Pancreas (tissue), 10 donors: Measurements from ENCODE around the gene DLG1. TPM values are rescaled to one million over a fixed set of nuclear protein-coding genes. Genes with fewer than 3 reads are reported as not detected.

Experiments used
- ATAC-seq, 4 donors: fragments of 200-7000 bp; cut with Tn5 transposase; one replicate each; pipeline versions ENCODE4 v1.8.0 to v1.9.1; 2020; ENCODE audit warnings: mild to moderate bottlenecking in 4 of 4, moderate library complexity in 4 of 4
- DNase-seq, 6 donors: peaks; one replicate each; pipeline ENCODE4 v3.0.0-alpha.2; 2020
- FAIRE-seq: peaks from 2 replicates; lab custom pipeline; 2012; peaks lifted over from hg19 to GRCh38; lab: Jason Lieb, UNC
- H3K27ac ChIP-seq, 4 donors: fragments of 200-600 bp; sonication (generic); 1 replicate in 3 of 4; 2 replicates in 1 of 4; pipeline versions ENCODE4 v1.5.0 to v1.8.0; 2020
- H3K27me3 ChIP-seq, 4 donors: fragments of 200-600 bp; one replicate each; pipeline ENCODE4 v1.8.0; 2021
- H3K36me3 ChIP-seq, 3 donors: fragments of 200-600 bp; sonication (generic) in 1 of 3; one replicate each; pipeline versions ENCODE4 v1.5.0 to v1.8.0; 2020 to 2021
- H3K4me1 ChIP-seq, 3 donors: fragments of 200-600 bp; one replicate each; pipeline ENCODE4 v1.8.0; 2021
- H3K4me3 ChIP-seq, 4 donors: fragments of 200-600 bp; sonication (generic) in 2 of 4; one replicate each; pipeline versions ENCODE4 v1.5.0 to v1.8.0; 2020 to 2021
- H3K9me3 ChIP-seq, 4 donors: fragments of 200-600 bp; one replicate each; pipeline ENCODE4 v1.8.0; 2021
- CTCF ChIP-seq, 4 donors: fragments of 200-600 bp; sonication (generic) in 3 of 4; IDR thresholded peaks; one replicate each; pipeline versions ENCODE4 v1.5.0 to v1.8.0; 2021; ENCODE audit warnings: antibody characterized with exemption in 4 of 4
- WGBS, 2 donors: extraction: QIAGEN DNeasy Blood & Tissue Kit; methylation state at CpG; one replicate each; pipeline ENCODE4 v1.1.7; 2013; 5-methylcytosine and 5-hydroxymethylcytosine counted together
- intact Hi-C, 3 donors: fragments of 100-400 bp; cut with DNase I; formaldehyde crosslinking; loops; one replicate each; pipeline versions ENCODE4 v1.11.1 to v1.14.2; 2022
- polyA plus RNA-seq, 2 donors: library from polyadenylated mRNA; stranded (reverse); fragments of 200-250 nt; gene quantifications; one replicate each; pipeline ENCODE4 v1.2.3, GENCODE V29; 2013
- total RNA-seq, 6 donors: library from RNA; stranded (reverse); fragmentation: NEBNext Ultra II Directional in 4 of 6; extraction: Animal tissue kit (Norgen Biotek cat#: 25700) in 4 of 6; gene quantifications; one replicate each; pipeline versions ENCODE4 v1.2.1 to v1.2.4, GENCODE V29; 2021 to 2023
- donor health status: healthy with polysubstance abuse.
- donor health status: DM: no; HTN: no; CAD: no; lungs with moderate emphysema.
- donor health status: DM: no; HTN: no; CAD: no.
- donor health status: control.
- donor health status: control.
- donor health status: Bipolar disorder and iron deficiency.
- donor health status: DM: yes; HTN: yes; CAD: no.
- donor health status: DM: no; HTN: no; CAD: no.
- donor health status: DM: no; HTN: no; CAD: no.
- donor health status: DM: yes; HTN: yes; CAD: no.

The DLG1 gene
- total and polyA plus RNA-seq, 8 donors, result 15.9 to 47.9 (median 28.6) TPM

GRCh38 chr3:197031315-197032285 lies 266.8 kb downstream of the DLG1 start:
- intact Hi-C loops, result no loop called here
- peak in 3 of 4 donors; percentile 9 to 74 (median 62) for ATAC-seq
- peak in 1 of 6 donors; percentile 59 for DNase-seq
- H3K9me3 ChIP-seq, result no peaks in the 10 kb centered on the region
- peak overlapping the region in 1 of 4 donors; percentile 6 for H3K27ac ChIP-seq
- H3K4me3 ChIP-seq, result no peak overlapping the region
- no peaks in the 10 kb centered on the region for H3K27me3 ChIP-seq
- H3K36me3 ChIP-seq, result no peaks in the 10 kb centered on the region
- no peak for FAIRE-seq
- no peak for TF ChIP-seq CTCF (IDR thresholded peaks at IDR 0.05)
- no peaks in the 10 kb centered on the region for H3K4me1 ChIP-seq
- WGBS, 2 donors, result 38 to 52% methylated on average over 12 of the region's 12 CpGs

DNA sequence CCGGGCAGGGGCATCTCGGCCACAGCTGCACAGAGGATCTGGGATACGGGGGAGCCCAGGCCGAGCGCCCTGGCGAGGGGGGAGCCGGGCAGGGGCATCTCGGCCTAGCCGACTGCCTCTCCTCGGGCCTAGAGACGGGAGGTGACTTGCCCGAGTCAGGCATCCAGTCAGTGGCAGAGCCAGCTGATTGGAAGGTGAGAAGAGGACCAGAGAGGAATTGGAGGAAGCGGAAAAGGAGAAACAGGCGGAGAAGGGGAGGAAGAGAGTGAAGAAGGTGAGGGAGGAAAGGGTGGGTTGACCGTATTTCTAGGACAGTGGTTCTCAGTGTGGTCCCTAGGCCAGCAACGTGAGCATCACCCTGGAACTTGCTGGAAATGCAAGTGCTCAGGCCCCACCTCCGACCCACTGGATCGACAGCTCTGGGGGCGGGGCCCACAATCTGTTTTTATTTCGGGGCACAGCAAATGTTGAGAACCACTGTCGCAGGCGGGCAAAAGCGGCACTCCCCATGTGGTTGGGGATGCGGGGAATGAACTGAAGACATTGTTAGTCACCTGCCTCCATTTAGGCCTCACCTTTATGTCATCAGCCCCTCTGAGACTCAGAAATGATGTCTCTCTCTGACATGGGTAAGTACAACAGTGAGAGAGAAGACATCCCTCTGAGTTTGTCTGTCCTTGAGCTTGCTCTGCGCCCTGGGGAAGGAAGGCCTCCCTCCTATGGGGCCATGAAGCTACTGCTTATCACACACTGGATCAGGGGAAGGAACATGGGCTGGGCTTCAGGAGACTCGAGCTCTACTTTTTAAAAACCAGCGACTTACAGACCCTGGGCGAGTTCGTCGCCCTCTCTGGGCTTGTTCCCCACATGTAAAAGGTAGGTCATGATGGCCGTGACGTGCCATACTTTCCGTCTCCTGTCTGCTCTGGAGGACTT lies 267.8 kb downstream of the DLG1 start:
- Histone ChIP-seq H3K27ac (no peak overlapping the region), H3K9me3 (no peaks in the 10 kb centered on the region), H3K27me3 (no peaks in the 10 kb centered on the region), H3K4me3 (peak overlapping the region in 1 of 4 donors; percentile 75), H3K36me3 (no peaks in the 10 kb centered on the region), H3K4me1 (no peaks in the 10 kb centered on the region)
- intact Hi-C loops, result no loop called here
- WGBS, 2 donors, result 70 to 88% methylated on average over 31 of the region's 33 CpGs
- FAIRE-seq, result no peak
- no peak for ATAC-seq
- TF ChIP-seq CTCF (IDR thresholded peaks at IDR 0.05), result no peak
- DNase-seq, result no peak

- Histone ChIP-seq H3K4me3 (peak within 1 kb of the TSS; percentile 40 to 79 (median 70)), H3K4me1 (no peaks in the 10 kb centered on the region), H3K27me3 (no peaks in the 10 kb centered on the region), H3K9me3 (no peaks in the 10 kb centered on the region), H3K36me3 (no peaks in the 10 kb centered on the region), H3K27ac (no peak within 1 kb of the TSS)
- WGBS, 2 donors, result 1 to 2% methylated on average over 37 to 60 of the region's 60 CpGs
- FAIRE-seq (no peak), DNase-seq (peak; percentile 49 to 91 (median 70)), ATAC-seq (peak; percentile 91 to 94 (median 92))
- TF ChIP-seq CTCF (IDR thresholded peaks at IDR 0.05), result peak; percentile 79 to 88 (median 86)
- intact Hi-C loops, result no loop called here
These were observed 268.8 kb downstream of the DLG1 start, which contains the start of gene MELTF for GRCh38 chr3:197029511-197030167. Gene MELTF, minus strand, starts transcription at chr3:197029817. Its CDS starts 115 bp downstream, at chr3:197029702.

DNA sequence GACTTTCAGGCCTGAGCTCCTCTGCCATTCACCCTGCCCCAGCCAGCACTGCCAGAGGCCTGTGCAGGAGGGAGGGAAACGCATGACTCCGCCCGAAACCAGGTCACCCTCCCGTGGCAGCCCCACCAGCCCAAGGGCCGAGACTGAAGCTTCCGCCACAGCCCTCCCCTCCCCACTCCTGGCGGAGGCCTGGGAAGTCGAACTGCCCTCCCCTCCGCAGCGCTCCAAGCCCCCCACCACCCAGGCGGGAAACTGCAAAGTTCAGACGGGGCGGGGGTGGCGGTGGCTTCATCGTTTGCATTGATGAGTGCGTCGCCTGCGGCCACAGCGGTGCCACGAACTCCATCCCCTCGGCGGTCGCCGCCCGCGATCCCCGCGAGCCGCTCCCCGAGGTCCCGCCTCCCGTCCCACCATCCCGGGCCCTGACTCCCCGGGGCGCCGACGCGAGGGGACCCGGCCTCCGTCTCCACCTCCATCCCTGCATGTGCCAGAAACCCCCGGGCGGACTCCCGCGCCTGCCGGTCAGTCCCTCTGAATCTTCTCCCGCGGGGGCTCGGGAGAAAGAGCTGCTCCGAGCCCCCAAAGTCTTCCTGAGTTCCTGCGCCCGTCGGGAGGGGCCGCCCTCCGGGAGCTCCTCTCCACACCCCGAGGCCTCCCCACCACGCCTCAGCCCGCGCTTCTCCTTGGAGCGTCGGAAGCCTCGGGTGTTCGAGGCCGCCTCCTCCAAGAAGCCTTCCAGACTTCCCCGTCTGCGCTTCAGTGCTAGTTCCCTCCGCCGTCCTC lies 269.5 kb downstream of the DLG1 start:
- 24 to 28% methylated on average over 59 to 67 of the region's 67 CpGs for WGBS, 2 donors
- no peak overlapping the region for H3K27ac ChIP-seq
- peak overlapping the region; percentile 40 to 79 (median 70) for H3K4me3 ChIP-seq
- DNase-seq (peak in 1 of 6 donors; percentile 78), FAIRE-seq (no peak), ATAC-seq (peak in 3 of 4 donors; percentile 7 to 34 (median 8))
- no peaks in the 10 kb centered on the region for H3K36me3 ChIP-seq
- H3K4me1 ChIP-seq, result no peaks in the 10 kb centered on the region
- no peaks in the 10 kb centered on the region for H3K27me3 ChIP-seq
- no peak for TF ChIP-seq CTCF (IDR thresholded peaks at IDR 0.05)
- no peaks in the 10 kb centered on the region for H3K9me3 ChIP-seq
- intact Hi-C loops, result no loop called here
